Kidney (tissue), 14 donors: ENCODE data around the gene FAAP100. TPM values are rescaled to one million over a fixed set of nuclear protein-coding genes. Genes with fewer than 3 reads are reported as not detected.
A peak's percentile ranks its signal among the peaks of the same experiment; 100 is the strongest.

Source experiments
- DNase-seq, 5 donors: peaks; one replicate each; pipeline ENCODE4 v3.0.0-alpha.2; 2013 to 2020
- FAIRE-seq: peaks from 2 replicates; lab custom pipeline; 2012; peaks lifted over from hg19 to GRCh38; lab: Jason Lieb, UNC
- H3K27ac ChIP-seq, 2 donors: one replicate each; pipeline ENCODE4 v1.7.0; 2013; ENCODE audit warnings: low read depth in 2 of 2, low read length in 2 of 2, inconsistent platforms in 1 of 2
- H3K27me3 ChIP-seq: one replicate; pipeline ENCODE4 v1.7.1; 2013; ENCODE audit warnings: low read length, inconsistent platforms; ENCODE audit not compliant: control insufficient read depth, insufficient read depth
- H3K36me3 ChIP-seq, 3 donors: one replicate each; pipeline versions ENCODE4 v1.7.0 to v1.7.1; 2013; ENCODE audit warnings: low read length in 3 of 3, control low read depth in 1 of 3, inconsistent platforms in 1 of 3; ENCODE audit not compliant: insufficient read depth in 3 of 3, control insufficient read depth in 2 of 3
- H3K4me1 ChIP-seq, 3 donors: one replicate each; pipeline versions ENCODE4 v1.7.0 to v1.7.1; 2013; ENCODE audit warnings: low read length in 3 of 3, inconsistent platforms in 1 of 3, low read depth in 1 of 3; ENCODE audit not compliant: control insufficient read depth in 2 of 3, insufficient read depth in 2 of 3
- H3K4me3 ChIP-seq, 3 donors: one replicate each; pipeline versions ENCODE4 v1.7.0 to v1.8.1; 2013; ENCODE audit warnings: low read length in 3 of 3, control low read depth in 1 of 3, inconsistent platforms in 1 of 3
- H3K9ac ChIP-seq, 3 donors: one replicate each; pipeline versions ENCODE4 v1.7.0 to v1.7.1; 2013; ENCODE audit warnings: low read length in 3 of 3, control low read depth in 1 of 3, inconsistent platforms in 1 of 3
- H3K9me3 ChIP-seq, 3 donors: one replicate each; pipeline versions ENCODE4 v1.7.0 to v1.7.1; 2013; ENCODE audit warnings: low read length in 3 of 3, control low read depth in 1 of 3, inconsistent platforms in 1 of 3; ENCODE audit not compliant: control insufficient read depth in 2 of 3, insufficient read depth in 1 of 3
- CTCF ChIP-seq: IDR thresholded peaks from 3 replicates; pipeline ENCODE4 v1.5.1; 2012; ENCODE audit warnings: mild to moderate bottlenecking, moderate library complexity, borderline replicate concordance; ENCODE audit not compliant: insufficient read depth; ENCODE audit errors: extremely low read depth
- intact Hi-C: fragments of 100-400 bp; cut with DNase I; formaldehyde crosslinking; loops from one replicate; pipeline ENCODE4 v1.11.1; 2022
- polyA plus RNA-seq: library from polyadenylated mRNA; stranded (reverse); fragments of 350-450 nt; fragmentation: Illumina TruSeq; extraction: RNeasy Lipid Tissue Mini Kit (QIAGEN cat#74804); gene quantifications from one replicate; pipeline ENCODE4 v1.2.3, GENCODE V29; 2014; ENCODE audit warnings: low read depth, low replicate concordance; ENCODE audit not compliant: insufficient read depth
- total RNA-seq: library from RNA; stranded (reverse); fragmentation: NEBNext Ultra II Directional; extraction: Animal tissue kit (Norgen Biotek cat#: 25700); gene quantifications from one replicate; pipeline ENCODE4 v1.2.1, GENCODE V29; 2021
- donor health status: control.
- donor health status: control.
- donor health status: control.
- donor health status: control.
- donor health status: control.
- donor health status: DM: yes; HTN: yes; CAD: no.
- donor health status: Normal renal cell carcinoma (clear cell type).

The FAAP100 gene
- total and polyA plus RNA-seq, 2 donors from 2014 or later, result 13.2 to 28.6 TPM

DNA sequence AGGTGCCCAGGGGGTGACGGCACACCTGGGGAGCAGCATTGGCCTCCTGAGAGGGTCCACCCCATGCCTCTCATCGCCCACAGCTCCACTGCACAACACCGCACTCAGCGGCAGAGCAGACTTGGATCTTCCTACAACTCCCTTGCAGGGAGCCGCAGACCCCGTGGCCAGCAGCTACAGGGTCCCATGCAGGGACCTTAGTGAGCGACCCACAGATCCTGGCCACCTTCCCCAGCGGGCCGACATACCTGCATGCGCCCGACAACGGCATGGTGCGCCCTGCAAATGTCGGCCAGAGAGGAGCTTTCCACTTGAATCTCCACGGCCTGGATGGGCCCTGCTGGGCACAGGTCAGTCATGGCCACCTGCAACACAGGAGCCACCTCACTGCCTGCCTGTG lies 8.4 kb downstream of the FAAP100 start:
- peaks cover 0 to 11% (median 8%) of the 10 kb centered on the region in 3 donors for H3K36me3 ChIP-seq
- H3K4me1 ChIP-seq, result no peaks in the 10 kb centered on the region
- intact Hi-C loops, result no loop called here
- no peak overlapping the region for H3K4me3 ChIP-seq
- no peak overlapping the region for H3K27ac ChIP-seq
- no peaks in the 10 kb centered on the region for H3K9me3 ChIP-seq
- peak in 1 of 5 donors; percentile 70 for DNase-seq
- H3K27me3 ChIP-seq, result no peaks in the 10 kb centered on the region
- FAIRE-seq, result no peak
- H3K9ac ChIP-seq, result no peak overlapping the region
- TF ChIP-seq CTCF, result no peak

DNA sequence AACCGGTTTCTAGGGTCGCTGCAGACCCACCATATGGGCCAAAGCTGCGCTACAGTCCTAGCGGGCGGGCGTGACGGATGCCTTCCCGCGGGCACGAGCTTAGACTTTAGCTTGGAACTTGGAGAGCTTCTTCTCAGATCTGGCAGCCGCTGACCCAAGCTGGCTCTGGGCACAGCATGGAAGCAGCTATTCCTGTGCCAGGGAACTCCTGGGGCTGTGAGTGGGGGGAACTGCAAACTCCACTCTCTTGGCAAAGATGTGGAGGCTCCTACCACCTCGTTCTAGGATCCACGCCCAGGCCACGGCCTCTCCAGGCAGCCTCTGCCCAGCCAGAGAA lies 8.8 kb downstream of the FAAP100 start:
- H3K9me3 ChIP-seq, result no peaks in the 10 kb centered on the region
- FAIRE-seq (no peak), DNase-seq (no peak)
- intact Hi-C loops, result no loop called here
- H3K27me3 ChIP-seq, result no peaks in the 10 kb centered on the region
- H3K27ac ChIP-seq, result no peak overlapping the region
- H3K36me3 ChIP-seq, result peaks cover 0 to 11% (median 8%) of the 10 kb centered on the region in 3 donors
- H3K4me3 ChIP-seq, result no peak overlapping the region
- TF ChIP-seq CTCF, result no peak
- H3K4me1 ChIP-seq, result no peaks in the 10 kb centered on the region
- no peak overlapping the region for H3K9ac ChIP-seq

DNA sequence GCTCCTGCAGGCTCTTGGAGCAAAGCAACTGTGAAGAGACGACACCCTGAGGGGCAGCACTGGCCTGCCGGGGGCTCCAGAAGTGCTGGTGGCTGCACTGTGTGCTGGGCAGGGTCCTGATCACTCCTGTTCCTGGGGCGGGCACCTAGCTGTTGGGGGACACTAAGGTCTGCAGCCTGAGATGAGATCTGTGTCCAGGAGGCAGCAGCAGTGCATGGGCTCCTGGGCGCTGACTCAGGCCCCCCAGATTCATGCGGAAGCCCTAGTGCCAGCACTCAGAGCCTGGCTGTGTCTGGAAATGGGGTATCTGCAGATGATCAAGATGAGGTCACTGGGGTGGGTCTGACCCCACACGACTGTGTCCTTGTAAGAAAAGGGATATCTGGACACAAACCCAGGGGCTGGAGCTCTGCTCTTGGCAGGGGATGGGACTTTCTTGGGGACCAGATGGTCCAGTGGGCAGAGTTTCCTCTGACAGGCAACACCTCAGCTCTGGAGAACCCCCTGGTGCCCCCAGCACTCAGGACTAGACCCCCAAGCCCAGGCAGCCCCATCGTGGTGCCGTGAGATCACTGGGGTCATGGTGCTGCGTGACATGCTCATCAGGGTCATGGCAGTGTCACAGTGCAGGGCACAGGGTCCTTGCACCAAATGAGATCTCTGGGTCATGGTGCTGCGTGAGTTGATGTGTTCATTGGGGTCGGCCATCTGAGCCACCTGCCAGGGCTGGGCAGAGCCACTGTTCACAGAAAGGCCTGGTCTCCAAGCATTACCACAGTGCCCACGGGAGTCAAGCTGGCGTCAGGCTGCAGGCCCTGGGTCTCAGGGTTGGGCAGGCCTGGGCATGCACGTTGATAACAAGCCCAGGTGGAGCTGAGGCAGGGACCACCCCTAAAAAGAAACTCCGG lies 9.5 kb downstream of the FAAP100 start:
- Histone ChIP-seq H3K4me3 (no peak overlapping the region), H3K36me3 (peaks cover 0 to 11% (median 8%) of the 10 kb centered on the region in 3 donors), H3K4me1 (peaks cover 0 to under 1% (median 0%) of the 10 kb centered on the region in 3 donors), H3K27me3 (no peaks in the 10 kb centered on the region), H3K9me3 (no peaks in the 10 kb centered on the region), H3K27ac (no peak overlapping the region), H3K9ac (no peak overlapping the region)
- intact Hi-C loops, result no loop called here
- no peak for TF ChIP-seq CTCF
- DNase-seq (peak in 1 of 5 donors; percentile 53), FAIRE-seq (no peak)
